ENCODE measurements around the gene PDZD2.

DNA sequence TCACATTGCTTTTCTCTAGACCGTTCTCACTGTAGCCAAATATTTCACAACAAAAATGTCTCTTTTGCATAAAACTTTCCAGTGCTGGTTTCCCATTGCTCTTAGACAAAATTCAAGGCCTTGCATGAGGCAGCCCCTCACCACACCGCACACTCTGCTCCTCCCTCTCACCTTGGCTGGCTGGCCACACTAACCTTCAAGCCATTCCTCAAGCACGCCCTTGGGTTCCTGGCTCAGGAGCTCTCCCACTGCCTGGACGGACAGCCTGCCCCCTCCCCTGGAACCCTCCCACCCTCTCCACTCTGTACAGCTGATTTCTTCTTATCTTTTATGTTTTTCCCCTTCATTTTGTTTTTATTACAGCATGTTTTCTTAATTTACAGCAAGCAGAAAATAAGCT, 83.2 kb downstream of the PDZD2 start:
- TF ChIP-seq, protein P1, sequence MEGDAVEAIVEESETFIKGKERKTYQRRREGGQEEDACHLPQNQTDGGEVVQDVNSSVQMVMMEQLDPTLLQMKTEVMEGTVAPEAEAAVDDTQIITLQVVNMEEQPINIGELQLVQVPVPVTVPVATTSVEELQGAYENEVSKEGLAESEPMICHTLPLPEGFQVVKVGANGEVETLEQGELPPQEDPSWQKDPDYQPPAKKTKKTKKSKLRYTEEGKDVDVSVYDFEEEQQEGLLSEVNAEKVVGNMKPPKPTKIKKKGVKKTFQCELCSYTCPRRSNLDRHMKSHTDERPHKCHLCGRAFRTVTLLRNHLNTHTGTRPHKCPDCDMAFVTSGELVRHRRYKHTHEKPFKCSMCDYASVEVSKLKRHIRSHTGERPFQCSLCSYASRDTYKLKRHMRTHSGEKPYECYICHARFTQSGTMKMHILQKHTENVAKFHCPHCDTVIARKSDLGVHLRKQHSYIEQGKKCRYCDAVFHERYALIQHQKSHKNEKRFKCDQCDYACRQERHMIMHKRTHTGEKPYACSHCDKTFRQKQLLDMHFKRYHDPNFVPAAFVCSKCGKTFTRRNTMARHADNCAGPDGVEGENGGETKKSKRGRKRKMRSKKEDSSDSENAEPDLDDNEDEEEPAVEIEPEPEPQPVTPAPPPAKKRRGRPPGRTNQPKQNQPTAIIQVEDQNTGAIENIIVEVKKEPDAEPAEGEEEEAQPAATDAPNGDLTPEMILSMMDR (conservative IDR thresholded peaks at IDR 0.05; ENCODE audit: low read depth in 2 of 2), result no peak
- TF ChIP-seq, protein P2, sequence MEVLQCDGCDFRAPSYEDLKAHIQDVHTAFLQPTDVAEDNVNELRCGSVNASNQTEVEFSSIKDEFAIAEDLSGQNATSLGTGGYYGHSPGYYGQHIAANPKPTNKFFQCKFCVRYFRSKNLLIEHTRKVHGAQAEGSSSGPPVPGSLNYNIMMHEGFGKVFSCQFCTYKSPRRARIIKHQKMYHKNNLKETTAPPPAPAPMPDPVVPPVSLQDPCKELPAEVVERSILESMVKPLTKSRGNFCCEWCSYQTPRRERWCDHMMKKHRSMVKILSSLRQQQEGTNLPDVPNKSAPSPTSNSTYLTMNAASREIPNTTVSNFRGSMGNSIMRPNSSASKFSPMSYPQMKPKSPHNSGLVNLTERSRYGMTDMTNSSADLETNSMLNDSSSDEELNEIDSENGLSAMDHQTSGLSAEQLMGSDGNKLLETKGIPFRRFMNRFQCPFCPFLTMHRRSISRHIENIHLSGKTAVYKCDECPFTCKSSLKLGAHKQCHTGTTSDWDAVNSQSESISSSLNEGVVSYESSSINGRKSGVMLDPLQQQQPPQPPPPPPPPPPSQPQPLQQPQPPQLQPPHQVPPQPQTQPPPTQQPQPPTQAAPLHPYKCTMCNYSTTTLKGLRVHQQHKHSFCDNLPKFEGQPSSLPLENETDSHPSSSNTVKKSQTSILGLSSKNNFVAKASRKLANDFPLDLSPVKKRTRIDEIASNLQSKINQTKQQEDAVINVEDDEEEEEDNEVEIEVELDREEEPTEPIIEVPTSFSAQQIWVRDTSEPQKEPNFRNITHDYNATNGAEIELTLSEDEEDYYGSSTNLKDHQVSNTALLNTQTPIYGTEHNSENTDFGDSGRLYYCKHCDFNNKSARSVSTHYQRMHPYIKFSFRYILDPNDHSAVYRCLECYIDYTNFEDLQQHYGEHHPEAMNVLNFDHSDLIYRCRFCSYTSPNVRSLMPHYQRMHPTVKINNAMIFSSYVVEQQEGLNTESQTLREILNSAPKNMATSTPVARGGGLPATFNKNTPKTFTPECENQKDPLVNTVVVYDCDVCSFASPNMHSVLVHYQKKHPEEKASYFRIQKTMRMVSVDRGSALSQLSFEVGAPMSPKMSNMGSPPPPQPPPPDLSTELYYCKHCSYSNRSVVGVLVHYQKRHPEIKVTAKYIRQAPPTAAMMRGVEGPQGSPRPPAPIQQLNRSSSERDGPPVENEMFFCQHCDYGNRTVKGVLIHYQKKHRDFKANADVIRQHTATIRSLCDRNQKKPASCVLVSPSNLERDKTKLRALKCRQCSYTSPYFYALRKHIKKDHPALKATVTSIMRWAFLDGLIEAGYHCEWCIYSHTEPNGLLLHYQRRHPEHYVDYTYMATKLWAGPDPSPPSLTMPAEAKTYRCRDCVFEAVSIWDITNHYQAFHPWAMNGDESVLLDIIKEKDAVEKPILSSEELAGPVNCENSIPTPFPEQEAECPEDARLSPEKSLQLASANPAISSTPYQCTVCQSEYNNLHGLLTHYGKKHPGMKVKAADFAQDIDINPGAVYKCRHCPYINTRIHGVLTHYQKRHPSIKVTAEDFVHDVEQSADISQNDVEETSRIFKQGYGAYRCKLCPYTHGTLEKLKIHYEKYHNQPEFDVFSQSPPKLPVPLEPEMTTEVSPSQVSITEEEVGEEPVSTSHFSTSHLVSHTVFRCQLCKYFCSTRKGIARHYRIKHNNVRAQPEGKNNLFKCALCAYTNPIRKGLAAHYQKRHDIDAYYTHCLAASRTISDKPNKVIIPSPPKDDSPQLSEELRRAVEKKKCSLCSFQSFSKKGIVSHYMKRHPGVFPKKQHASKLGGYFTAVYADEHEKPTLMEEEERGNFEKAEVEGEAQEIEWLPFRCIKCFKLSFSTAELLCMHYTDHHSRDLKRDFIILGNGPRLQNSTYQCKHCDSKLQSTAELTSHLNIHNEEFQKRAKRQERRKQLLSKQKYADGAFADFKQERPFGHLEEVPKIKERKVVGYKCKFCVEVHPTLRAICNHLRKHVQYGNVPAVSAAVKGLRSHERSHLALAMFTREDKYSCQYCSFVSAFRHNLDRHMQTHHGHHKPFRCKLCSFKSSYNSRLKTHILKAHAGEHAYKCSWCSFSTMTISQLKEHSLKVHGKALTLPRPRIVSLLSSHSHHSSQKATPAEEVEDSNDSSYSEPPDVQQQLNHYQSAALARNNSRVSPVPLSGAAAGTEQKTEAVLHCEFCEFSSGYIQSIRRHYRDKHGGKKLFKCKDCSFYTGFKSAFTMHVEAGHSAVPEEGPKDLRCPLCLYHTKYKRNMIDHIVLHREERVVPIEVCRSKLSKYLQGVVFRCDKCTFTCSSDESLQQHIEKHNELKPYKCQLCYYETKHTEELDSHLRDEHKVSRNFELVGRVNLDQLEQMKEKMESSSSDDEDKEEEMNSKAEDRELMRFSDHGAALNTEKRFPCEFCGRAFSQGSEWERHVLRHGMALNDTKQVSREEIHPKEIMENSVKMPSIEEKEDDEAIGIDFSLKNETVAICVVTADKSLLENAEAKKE (CRISPR knock-in tag; IDR thresholded peaks at IDR 0.05), result no peak
- TF ChIP-seq CREB1 (CRISPR knock-in tag; IDR thresholded peaks at IDR 0.05; ENCODE audit: low read depth) (no peak), POLR2AphosphoS5 (IDR thresholded peaks at IDR 0.05; ENCODE audit: low read depth) (no peak), ZNF331 (CRISPR knock-in tag; IDR thresholded peaks at IDR 0.05; ENCODE audit: low read depth) (no peak)

Data from GM23338 (cell line).